Measurements from ENCODE around the gene MAN2B1. TPM values are rescaled to one million over a fixed set of nuclear protein-coding genes. Genes with fewer than 3 reads are reported as not detected.

MAN2B1 gene
- total RNA-seq, 2 experiments from 2014 or later = 127 to 135 TPM

DNA sequence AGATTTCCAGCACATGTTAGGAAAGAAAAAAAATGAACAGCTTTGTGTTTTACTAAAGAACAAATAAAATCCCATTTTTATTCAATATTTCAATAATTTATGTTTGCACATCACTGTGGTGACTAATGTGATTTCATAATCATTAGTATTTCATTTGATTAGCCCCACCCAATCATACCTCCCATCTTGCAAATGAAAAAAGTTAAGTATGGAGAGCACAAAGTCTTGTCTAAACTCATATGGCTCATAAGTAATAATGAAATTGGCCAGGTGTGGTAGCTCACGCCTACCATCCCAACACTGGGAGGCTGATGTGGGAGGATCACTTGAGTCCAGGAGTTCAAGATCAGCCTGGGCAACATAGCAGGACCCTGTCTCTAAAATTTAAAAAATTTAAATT is 59.7 kb downstream of the MAN2B1 start:
- H3K27ac Mint-ChIP-seq = no peak overlapping the region
- H3K4me3 Mint-ChIP-seq = no peak overlapping the region
- TF ChIP-seq, protein P1, sequence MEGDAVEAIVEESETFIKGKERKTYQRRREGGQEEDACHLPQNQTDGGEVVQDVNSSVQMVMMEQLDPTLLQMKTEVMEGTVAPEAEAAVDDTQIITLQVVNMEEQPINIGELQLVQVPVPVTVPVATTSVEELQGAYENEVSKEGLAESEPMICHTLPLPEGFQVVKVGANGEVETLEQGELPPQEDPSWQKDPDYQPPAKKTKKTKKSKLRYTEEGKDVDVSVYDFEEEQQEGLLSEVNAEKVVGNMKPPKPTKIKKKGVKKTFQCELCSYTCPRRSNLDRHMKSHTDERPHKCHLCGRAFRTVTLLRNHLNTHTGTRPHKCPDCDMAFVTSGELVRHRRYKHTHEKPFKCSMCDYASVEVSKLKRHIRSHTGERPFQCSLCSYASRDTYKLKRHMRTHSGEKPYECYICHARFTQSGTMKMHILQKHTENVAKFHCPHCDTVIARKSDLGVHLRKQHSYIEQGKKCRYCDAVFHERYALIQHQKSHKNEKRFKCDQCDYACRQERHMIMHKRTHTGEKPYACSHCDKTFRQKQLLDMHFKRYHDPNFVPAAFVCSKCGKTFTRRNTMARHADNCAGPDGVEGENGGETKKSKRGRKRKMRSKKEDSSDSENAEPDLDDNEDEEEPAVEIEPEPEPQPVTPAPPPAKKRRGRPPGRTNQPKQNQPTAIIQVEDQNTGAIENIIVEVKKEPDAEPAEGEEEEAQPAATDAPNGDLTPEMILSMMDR (IDR thresholded peaks at IDR 0.05) = no peak
- DNase-seq = no peak
- H3K9me3 Mint-ChIP-seq = no peaks in the 10 kb centered on the region
- H3K4me1 Mint-ChIP-seq (ENCODE audit: low read depth) = peaks cover 22% of the 10 kb centered on the region
- H3K27me3 Mint-ChIP-seq = no peaks in the 10 kb centered on the region
- no peak for ATAC-seq
- intact Hi-C loops (cut with micrococcal nuclease) = no loop called here
- POLR2A ChIA-PET = no interaction called here
- CTCF ChIA-PET = interaction anchor here (1.3 kb wide), 1 partner anchor 65 kb away, joined by 4 read pairs; no protein-coding TSS in a partner anchor
- H3K36me3 Mint-ChIP-seq (ENCODE audit: low read depth) = peaks cover 7% of the 10 kb centered on the region

- intact Hi-C loops (cut with micrococcal nuclease) = no loop called here
- POLR2A ChIA-PET = interaction anchor here (0.5 to 1.1 kb wide), 3 partner anchors 10 to 171 kb away, joined by 3 to 5 read pairs (median 3); no protein-coding TSS in a partner anchor
- H3K4me3 Mint-ChIP-seq = no peak overlapping the region
Observed at GRCh38 chr19:12603714-12604113, 62.8 kb downstream of the MAN2B1 start.

DNA sequence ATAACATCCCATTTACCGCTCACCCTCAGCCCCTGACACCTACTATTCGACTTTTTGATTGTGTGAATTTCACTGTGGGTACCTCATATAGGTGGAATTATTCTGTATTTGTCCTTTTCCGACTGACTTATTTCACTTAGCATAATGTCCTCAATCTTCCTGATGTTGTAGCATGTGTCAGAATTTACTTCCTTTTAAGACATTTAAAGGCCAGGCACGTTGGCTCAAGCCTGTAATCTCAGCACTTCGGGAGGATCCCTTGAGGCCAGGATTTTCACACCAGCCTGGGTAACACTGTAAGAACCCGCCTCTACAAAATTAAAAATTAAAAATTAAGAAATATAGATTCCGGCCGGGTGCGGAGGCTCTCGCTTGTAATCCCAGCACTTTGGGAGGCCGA is 68.9 kb downstream of the MAN2B1 start:
- Mint-ChIP-seq H3K9me3 (no peaks in the 10 kb centered on the region), H3K4me1 (ENCODE audit: low read depth) (no peaks in the 10 kb centered on the region), H3K27me3 (no peaks in the 10 kb centered on the region), H3K27ac (no peak overlapping the region), H3K4me3 (no peak overlapping the region), H3K36me3 (ENCODE audit: low read depth) (peaks cover 14% of the 10 kb centered on the region)
- intact Hi-C loops (cut with micrococcal nuclease) = no loop called here
- TF ChIP-seq, protein P1 (IDR thresholded peaks at IDR 0.05) = no peak
- CTCF ChIA-PET = interaction anchor here (1.0 kb wide), 1 partner anchor 34 kb away, joined by 3 read pairs; no protein-coding TSS in a partner anchor
- POLR2A ChIA-PET = interaction anchor here (0.6 kb wide), 1 partner anchor 85 kb away, joined by 3 read pairs; no protein-coding TSS in a partner anchor
- DNase-seq (no peak), ATAC-seq (no peak)

More at GRCh38 chr19:12603714-12604113, 62.8 kb downstream of the MAN2B1 start:
- H3K4me1 Mint-ChIP-seq (ENCODE audit: low read depth) = peaks cover 14% of the 10 kb centered on the region
- H3K27ac Mint-ChIP-seq = no peak overlapping the region
- DNase-seq = peak; percentile 86
- peaks cover 9% of the 10 kb centered on the region for H3K36me3 Mint-ChIP-seq (ENCODE audit: low read depth)
- peak; percentile 98 for ATAC-seq
- no peaks in the 10 kb centered on the region for H3K9me3 Mint-ChIP-seq
- CTCF ChIA-PET = interaction anchor here (0.7 to 1.3 kb wide), 3 partner anchors 40 to 345 kb away, joined by 3 to 4 read pairs (median 3); no protein-coding TSS in a partner anchor
- no peaks in the 10 kb centered on the region for H3K27me3 Mint-ChIP-seq
- TF ChIP-seq, protein P1 (IDR thresholded peaks at IDR 0.05) = no peak

DNA sequence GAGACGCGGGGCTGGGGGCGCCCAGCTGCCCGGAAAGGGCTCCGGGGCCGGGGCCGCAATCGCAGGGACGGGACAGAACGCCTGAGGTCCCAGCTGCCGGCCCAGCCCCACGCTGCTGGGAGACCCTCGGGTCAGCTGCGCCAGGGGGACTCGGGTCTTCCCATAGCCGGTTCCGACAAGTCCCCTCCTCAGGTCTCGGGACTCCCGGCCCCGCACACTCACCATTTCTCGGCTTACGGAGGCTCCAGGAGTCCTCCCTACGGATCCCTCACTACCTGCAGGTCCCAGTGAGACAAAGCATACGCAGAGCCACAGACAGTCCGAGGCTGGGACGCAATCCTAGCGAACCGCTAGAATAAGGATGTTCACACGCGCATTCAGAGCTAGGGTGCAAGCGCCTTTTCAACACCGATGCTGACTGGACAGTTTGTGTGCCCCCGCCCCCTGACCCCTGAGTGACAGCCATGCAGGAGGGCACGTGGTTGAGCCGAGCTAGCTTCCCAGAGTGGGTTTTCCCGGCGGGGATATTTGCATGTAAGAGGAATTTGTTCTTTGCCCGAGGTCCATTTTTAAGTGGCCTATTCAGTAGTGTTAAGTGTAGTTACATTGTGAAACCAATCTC is 69.5 kb downstream of the MAN2B1 start:
- no peak overlapping the region for H3K27ac Mint-ChIP-seq
- TF ChIP-seq, protein P1 (IDR thresholded peaks at IDR 0.05) = no peak
- intact Hi-C loops (cut with micrococcal nuclease) = no loop called here
- no peaks in the 10 kb centered on the region for H3K9me3 Mint-ChIP-seq
- H3K4me3 Mint-ChIP-seq = no peak overlapping the region
- no peaks in the 10 kb centered on the region for H3K27me3 Mint-ChIP-seq
- ChIA-PET CTCF (no interaction called here), POLR2A (no interaction called here)
- DNase-seq (no peak), ATAC-seq (no peak)
- no peaks in the 10 kb centered on the region for H3K4me1 Mint-ChIP-seq (ENCODE audit: low read depth)
- H3K36me3 Mint-ChIP-seq (ENCODE audit: low read depth) = peaks cover 10% of the 10 kb centered on the region

Other genes with a start within 250 kb of the MAN2B1 start
- gene ZNF443, start 225.7 kb downstream of the MAN2B1 start, total RNA-seq = 1 to 10 TPM; 3.1 to 3.2 TPM
- gene ZNF709, start 181.9 kb downstream of the MAN2B1 start, total RNA-seq = 1 to 10 TPM; 1.5 to 1.6 TPM
- 1 to 10 TPM; 6.2 to 7.4 TPM for gene ZNF564, start 115.3 kb downstream of the MAN2B1 start, total RNA-seq
- gene ZNF490, start 55.9 kb downstream of the MAN2B1 start, total RNA-seq = 1 to 10 TPM; 6.8 to 9.3 TPM
- 10 to 100 TPM; 15.1 to 16.7 TPM for gene ZNF791, start 55.8 kb downstream of the MAN2B1 start, total RNA-seq
- 10 to 100 TPM; 17.5 to 23.2 TPM for gene WDR83, start 65 bp upstream of the MAN2B1 start, total RNA-seq
- 100 to 1,000 TPM; 113 TPM for gene DHPS, start 15.1 kb upstream of the MAN2B1 start, total RNA-seq
- gene GNG14, start 21.3 kb upstream of the MAN2B1 start, total RNA-seq = not detected
- 10 to 100 TPM in 1 of 2 experiments, 1 to 10 TPM in 1; 9.9 to 10.8 TPM for gene FBXW9, start 29.9 kb upstream of the MAN2B1 start, total RNA-seq
- 10 to 100 TPM; 90.7 to 94.5 TPM for gene TNPO2, start 57.2 kb upstream of the MAN2B1 start, total RNA-seq
- gene TRIR, start 67.9 kb upstream of the MAN2B1 start, total RNA-seq = 100 to 1,000 TPM; 154 to 169 TPM
- 10 to 100 TPM; 50.7 to 52.2 TPM for gene GET3, start 70.8 kb upstream of the MAN2B1 start, total RNA-seq
- not detected for gene BEST2, start 85.0 kb upstream of the MAN2B1 start, total RNA-seq
- 10 to 100 TPM; 17.3 to 18.4 TPM for gene HOOK2, start 108.8 kb upstream of the MAN2B1 start, total RNA-seq
- gene JUNB, start 124.7 kb upstream of the MAN2B1 start, total RNA-seq = 100 to 1,000 TPM; 292 to 299 TPM
- 100 to 1,000 TPM; 251 to 262 TPM for gene PRDX2, start 135.1 kb upstream of the MAN2B1 start, total RNA-seq
- gene THSD8, start 135.3 kb upstream of the MAN2B1 start, total RNA-seq = 10 to 100 TPM; 31.1 to 36.2 TPM
- 10 to 100 TPM; 40.3 to 44.1 TPM for gene RNASEH2A, start 139.8 kb upstream of the MAN2B1 start, total RNA-seq
- gene RTBDN, start 167.8 kb upstream of the MAN2B1 start, total RNA-seq = not detected
- gene MAST1, start 171.8 kb upstream of the MAN2B1 start, total RNA-seq = 1 to 10 TPM; 2.4 to 3.0 TPM
- gene DNASE2, start 214.7 kb upstream of the MAN2B1 start, total RNA-seq = 10 to 100 TPM; 22.3 to 26.1 TPM
- under 1 TPM; 0.32 to 0.38 TPM for gene KLF1, start 220.5 kb upstream of the MAN2B1 start, total RNA-seq
- gene GCDH, start 224.4 kb upstream of the MAN2B1 start, total RNA-seq = 10 to 100 TPM; 37.5 to 43.8 TPM

Measured in activated CD8-positive, alpha-beta T cell treated with anti-CD3 and anti-CD28 coated beads for 36 hours (primary cell).